ENCODE measurements around the gene RP9. TPM values are rescaled to one million over a fixed set of nuclear protein-coding genes. Genes with fewer than 3 reads are reported as not detected.

The RP9 gene
- total RNA-seq, 1 donor from 2014 or later = 17.8 TPM

DNA sequence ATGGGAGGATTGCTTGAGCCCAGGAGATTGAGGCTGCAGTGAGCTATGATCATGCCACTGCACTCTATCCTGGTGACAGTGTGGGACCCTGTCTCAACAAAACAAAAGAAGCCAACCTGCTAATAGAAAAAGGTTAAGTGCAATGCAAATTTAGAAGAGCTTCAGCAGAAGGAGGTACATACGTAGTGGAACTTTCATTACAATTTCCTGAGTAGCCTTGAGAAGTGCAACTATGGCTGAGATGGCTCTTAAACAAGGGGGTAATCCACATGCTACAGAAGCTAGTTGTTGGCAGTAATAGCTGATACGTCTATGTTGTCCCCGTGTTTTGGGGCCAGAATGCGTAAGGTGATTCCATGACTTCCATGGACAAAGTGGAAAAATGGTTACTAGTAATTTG lies 36.0 kb downstream of the RP9 start:
- TF ChIP-seq, protein P1, sequence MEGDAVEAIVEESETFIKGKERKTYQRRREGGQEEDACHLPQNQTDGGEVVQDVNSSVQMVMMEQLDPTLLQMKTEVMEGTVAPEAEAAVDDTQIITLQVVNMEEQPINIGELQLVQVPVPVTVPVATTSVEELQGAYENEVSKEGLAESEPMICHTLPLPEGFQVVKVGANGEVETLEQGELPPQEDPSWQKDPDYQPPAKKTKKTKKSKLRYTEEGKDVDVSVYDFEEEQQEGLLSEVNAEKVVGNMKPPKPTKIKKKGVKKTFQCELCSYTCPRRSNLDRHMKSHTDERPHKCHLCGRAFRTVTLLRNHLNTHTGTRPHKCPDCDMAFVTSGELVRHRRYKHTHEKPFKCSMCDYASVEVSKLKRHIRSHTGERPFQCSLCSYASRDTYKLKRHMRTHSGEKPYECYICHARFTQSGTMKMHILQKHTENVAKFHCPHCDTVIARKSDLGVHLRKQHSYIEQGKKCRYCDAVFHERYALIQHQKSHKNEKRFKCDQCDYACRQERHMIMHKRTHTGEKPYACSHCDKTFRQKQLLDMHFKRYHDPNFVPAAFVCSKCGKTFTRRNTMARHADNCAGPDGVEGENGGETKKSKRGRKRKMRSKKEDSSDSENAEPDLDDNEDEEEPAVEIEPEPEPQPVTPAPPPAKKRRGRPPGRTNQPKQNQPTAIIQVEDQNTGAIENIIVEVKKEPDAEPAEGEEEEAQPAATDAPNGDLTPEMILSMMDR (IDR thresholded peaks at IDR 0.05; ENCODE audit: insufficient read depth, low read depth, low read length) = no peak
- no peaks in the 10 kb centered on the region for H3K27me3 ChIP-seq (ENCODE audit: insufficient read depth, low read length)
- no peak for FAIRE-seq
- peaks cover 5% of the 10 kb centered on the region for H3K4me1 Mint-ChIP-seq (ENCODE audit: low read depth, unreplicated experiment)
- H3K27ac Mint-ChIP-seq (ENCODE audit: unreplicated experiment) = no peak overlapping the region
- H3K4me2 ChIP-seq (ENCODE audit: low read length) = no peak overlapping the region
- H3K4me3 ChIP-seq (ENCODE audit: insufficient read depth, low read depth, low read length) = no peak overlapping the region
- H3K27ac ChIP-seq (ENCODE audit: low read depth, low read length) = no peak overlapping the region
- no peaks in the 10 kb centered on the region for H3K36me3 Mint-ChIP-seq (ENCODE audit: low read depth, unreplicated experiment)
- no peak overlapping the region for H2AFZ ChIP-seq (ENCODE audit: low read depth, low read length)
- no peaks in the 10 kb centered on the region for H3K36me3 ChIP-seq (ENCODE audit: insufficient read depth, low read length)
- no peaks in the 10 kb centered on the region for H3K79me2 ChIP-seq (ENCODE audit: insufficient read depth, low read length)
- peaks cover 4% of the 10 kb centered on the region for H3K9me3 Mint-ChIP-seq (ENCODE audit: unreplicated experiment)
- H3K4me3 Mint-ChIP-seq (ENCODE audit: unreplicated experiment) = no peak overlapping the region
- H3K9me3 ChIP-seq (ENCODE audit: insufficient read depth, low read depth, low read length) = peaks cover 6% of the 10 kb centered on the region
- no peak overlapping the region for H3K9ac ChIP-seq (ENCODE audit: low read length)
- H3K27me3 Mint-ChIP-seq (ENCODE audit: low read depth, unreplicated experiment) = peaks cover 3% of the 10 kb centered on the region
- peaks cover 3% of the 10 kb centered on the region for H3K4me1 ChIP-seq (ENCODE audit: insufficient read depth, low read length)
- no peak for DNase-seq (ENCODE audit: low read depth)
- no peaks in the 10 kb centered on the region for H4K20me1 ChIP-seq (ENCODE audit: insufficient read depth, low read length)

- FAIRE-seq (peak; percentile 97), DNase-seq (ENCODE audit: low read depth) (peak; percentile 83)
- no peak overlapping the region for H3K4me3 Mint-ChIP-seq (ENCODE audit: unreplicated experiment)
- no peaks in the 10 kb centered on the region for H3K36me3 ChIP-seq (ENCODE audit: insufficient read depth, low read length)
- peak overlapping the region; percentile 56 for H3K4me2 ChIP-seq (ENCODE audit: low read length)
- peaks cover 5% of the 10 kb centered on the region for H3K4me1 Mint-ChIP-seq (ENCODE audit: low read depth, unreplicated experiment)
- peak overlapping the region; percentile 56 for H3K27ac Mint-ChIP-seq (ENCODE audit: unreplicated experiment)
- no peaks in the 10 kb centered on the region for H3K79me2 ChIP-seq (ENCODE audit: insufficient read depth, low read length)
- no peaks in the 10 kb centered on the region for H4K20me1 ChIP-seq (ENCODE audit: insufficient read depth, low read length)
- H3K27me3 Mint-ChIP-seq (ENCODE audit: low read depth, unreplicated experiment) = peaks cover 3% of the 10 kb centered on the region
- H3K4me1 ChIP-seq (ENCODE audit: insufficient read depth, low read length) = peaks cover 3% of the 10 kb centered on the region
- no peak overlapping the region for H2AFZ ChIP-seq (ENCODE audit: low read depth, low read length)
- TF ChIP-seq, protein P1 (IDR thresholded peaks at IDR 0.05; ENCODE audit: insufficient read depth, low read depth, low read length) = no peak
- TF ChIP-seq EZH2 (IDR thresholded peaks at IDR 0.05; ENCODE audit: insufficient read depth, low read length) = no peak
- H3K9me3 ChIP-seq (ENCODE audit: insufficient read depth, low read depth, low read length) = peaks cover 6% of the 10 kb centered on the region
- no peaks in the 10 kb centered on the region for H3K27me3 ChIP-seq (ENCODE audit: insufficient read depth, low read length)
- no peaks in the 10 kb centered on the region for H3K36me3 Mint-ChIP-seq (ENCODE audit: low read depth, unreplicated experiment)
- H3K27ac ChIP-seq (ENCODE audit: low read depth, low read length) = peak overlapping the region; percentile 10
- H3K9ac ChIP-seq (ENCODE audit: low read length) = no peak overlapping the region
- H3K9me3 Mint-ChIP-seq (ENCODE audit: unreplicated experiment) = peaks cover 4% of the 10 kb centered on the region
- no peak overlapping the region for H3K4me3 ChIP-seq (ENCODE audit: insufficient read depth, low read depth, low read length)
Observed at GRCh38 chr7:33072471-33072870, 36.7 kb downstream of the RP9 start.

DNA sequence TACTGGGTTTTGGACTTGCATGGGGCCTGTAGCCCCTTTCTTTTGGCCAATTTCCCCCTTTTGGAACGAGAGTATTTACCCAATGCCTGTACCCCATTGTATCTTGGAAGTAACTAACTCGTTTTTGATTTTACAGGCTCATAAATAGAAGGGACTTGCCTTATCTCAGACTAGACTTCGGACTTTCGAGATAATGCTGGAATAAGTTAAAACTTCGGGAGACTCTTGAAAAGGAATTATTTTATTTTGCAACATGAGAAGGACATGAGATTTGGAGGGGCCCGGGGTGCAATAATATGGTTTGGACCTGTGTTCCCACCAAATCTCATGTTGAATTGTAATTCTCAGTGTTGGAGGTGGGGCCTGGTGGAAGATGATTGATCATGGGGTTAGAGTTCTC lies 38.4 kb downstream of the RP9 start:
- no peaks in the 10 kb centered on the region for H3K27me3 Mint-ChIP-seq (ENCODE audit: low read depth, unreplicated experiment)
- no peak for TF ChIP-seq EZH2 (IDR thresholded peaks at IDR 0.05; ENCODE audit: insufficient read depth, low read length)
- TF ChIP-seq, protein P1 (IDR thresholded peaks at IDR 0.05; ENCODE audit: insufficient read depth, low read depth, low read length) = no peak
- Histone ChIP-seq H3K4me2 (ENCODE audit: low read length) (no peak overlapping the region), H4K20me1 (ENCODE audit: insufficient read depth, low read length) (no peaks in the 10 kb centered on the region), H3K36me3 (ENCODE audit: insufficient read depth, low read length) (no peaks in the 10 kb centered on the region), H3K9ac (ENCODE audit: low read length) (no peak overlapping the region), H3K4me1 (ENCODE audit: insufficient read depth, low read length) (peaks cover 3% of the 10 kb centered on the region), H3K4me3 (ENCODE audit: insufficient read depth, low read depth, low read length) (no peak overlapping the region), H3K9me3 (ENCODE audit: insufficient read depth, low read depth, low read length) (peaks cover 6% of the 10 kb centered on the region), H3K27me3 (ENCODE audit: insufficient read depth, low read length) (no peaks in the 10 kb centered on the region), H3K79me2 (ENCODE audit: insufficient read depth, low read length) (no peaks in the 10 kb centered on the region), H2AFZ (ENCODE audit: low read depth, low read length) (no peak overlapping the region), H3K27ac (ENCODE audit: low read depth, low read length) (no peak overlapping the region)
- H3K9me3 Mint-ChIP-seq (ENCODE audit: unreplicated experiment) = peaks cover 11% of the 10 kb centered on the region
- peaks cover 2% of the 10 kb centered on the region for H3K4me1 Mint-ChIP-seq (ENCODE audit: low read depth, unreplicated experiment)
- FAIRE-seq (no peak), DNase-seq (ENCODE audit: low read depth) (no peak)
- H3K27ac Mint-ChIP-seq (ENCODE audit: unreplicated experiment) = no peak overlapping the region
- H3K4me3 Mint-ChIP-seq (ENCODE audit: unreplicated experiment) = no peak overlapping the region
- H3K36me3 Mint-ChIP-seq (ENCODE audit: low read depth, unreplicated experiment) = peaks cover 5% of the 10 kb centered on the region
